K562 (cell line): ENCODE results near the gene ZNHIT2. TPM values are rescaled to one million over a fixed set of nuclear protein-coding genes. Genes with fewer than 3 reads are reported as not detected.

Experiments
- ATAC-seq: fragments of 200-7000 bp; cut with Tn5 transposase; 3 replicates; pipeline ENCODE4 v1.9.1; 2020; ENCODE audit warnings: moderate library complexity
- BruUV-seq: library from RNA; stranded (reverse); fragments of 400-500 nt; replicated peaks from 2 replicates; lab custom pipeline; 2021; lab: Mats Ljungman, UMichigan
- CTCF ChIA-PET: fragments of 300-600 bp; formaldehyde crosslinking; extraction: SDS; loops from one replicate; lab custom pipeline; 2021; ENCODE audit warnings: low intra/inter-chr PET ratio; lab: Yijun Ruan, JAX
- POLR2A ChIA-PET: fragments of 300-600, 350-650 bp; sonication (Branson Sonifier 250); formaldehyde crosslinking; extraction: SDS; loops from one replicate; lab custom pipeline; 2021; ENCODE audit warnings: antibody characterized with exemption, inconsistent platforms; lab: Yijun Ruan, JAX
- DNase-seq, 4 experiments: peaks; one replicate each; pipeline versions ENCODE4 v3.0.0 to v3.0.0-alpha.2; 2011 to 2018; ENCODE audit warnings: low spot score in 3 of 4, mixed read lengths in 3 of 4; ENCODE audit errors: extremely low read depth in 1 of 4
- FAIRE-seq: peaks from 2 replicates; lab custom pipeline; 2011; peaks lifted over from hg19 to GRCh38; lab: Jason Lieb, UNC
- H2AFZ ChIP-seq: 2 replicates; pipeline ENCODE4 v1.6.0; 2011; ENCODE audit warnings: low read depth, low read length, control low read depth, inconsistent platforms
- H3K27ac ChIP-seq: fragments of 200-600 bp; 3 replicates; pipeline ENCODE4 v1.8.0; 2011; ENCODE audit warnings: low read depth, mild to moderate bottlenecking, control low read depth, inconsistent platforms, low read length, moderate library complexity, mixed read lengths; ENCODE audit errors: extremely low read depth
- H3K27me3 ChIP-seq, 2 experiments: fragments of 300-600 bp in 1 of 2; 2 replicates in 1 of 2; 3 replicates in 1 of 2; pipeline versions ENCODE4 v1.6.0 to v1.8.0; 2011; ENCODE audit warnings: inconsistent platforms in 2 of 2, low read length in 2 of 2, mild to moderate bottlenecking in 1 of 2, mixed read lengths in 1 of 2, moderate library complexity in 1 of 2; ENCODE audit not compliant: control insufficient read depth in 2 of 2, insufficient read depth in 2 of 2
- H3K36me3 ChIP-seq: fragments of 300-600 bp; 3 replicates; pipeline ENCODE4 v1.8.0; 2011; ENCODE audit warnings: mild to moderate bottlenecking, low read length, inconsistent platforms; ENCODE audit not compliant: control insufficient read depth, insufficient read depth
- H3K4me1 ChIP-seq, 2 experiments: fragments of 200-600 bp in 1 of 2; replicated peaks in 1 of 2; 2 replicates in 1 of 2; 3 replicates in 1 of 2; pipeline versions ENCODE4 v1.5.1 to v1.8.0; 2011; ENCODE audit warnings: inconsistent platforms in 2 of 2, low read length in 2 of 2, mild to moderate bottlenecking in 1 of 2, mixed read lengths in 1 of 2, moderate library complexity in 1 of 2; ENCODE audit not compliant: control insufficient read depth in 2 of 2, insufficient read depth in 2 of 2
- H3K4me2 ChIP-seq: 2 replicates; pipeline ENCODE4 v1.6.1; 2011; ENCODE audit warnings: low read length, control low read depth, inconsistent platforms, mixed read lengths; ENCODE audit not compliant: insufficient read depth
- H3K4me3 ChIP-seq: fragments of 200-600 bp; sonication (generic), shearing (Covaris generic); 2 replicates; pipeline ENCODE4 v1.5.1; 2016; ENCODE audit warnings: control low read depth, inconsistent platforms
- H3K79me2 ChIP-seq: fragments of 200-600 bp; 3 replicates; pipeline ENCODE4 v1.8.0; 2011; ENCODE audit warnings: low read length, inconsistent platforms; ENCODE audit not compliant: control insufficient read depth, insufficient read depth
- H3K9ac ChIP-seq, 2 experiments: 2 replicates each; pipeline versions ENCODE4 v1.6.0 to v1.6.1; 2011; ENCODE audit warnings: low read depth in 2 of 2, low read length in 2 of 2, control low read depth in 1 of 2, inconsistent platforms in 1 of 2, mild to moderate bottlenecking in 1 of 2, mixed read lengths in 1 of 2; ENCODE audit not compliant: insufficient read depth in 1 of 2
- H3K9me1 ChIP-seq: one replicate; pipeline ENCODE4 v1.6.0; 2011; ENCODE audit warnings: inconsistent platforms, mild to moderate bottlenecking, low read length, moderate library complexity; ENCODE audit not compliant: control insufficient read depth, insufficient read depth
- H3K9me3 ChIP-seq: replicated peaks from 2 replicates; pipeline ENCODE4 v1.5.1; 2011; ENCODE audit warnings: low read depth, low read length, inconsistent platforms; ENCODE audit not compliant: control insufficient read depth, insufficient read depth
- H4K20me1 ChIP-seq: replicated peaks from 2 replicates; pipeline ENCODE4 v1.6.1; 2011; ENCODE audit warnings: low read length, inconsistent platforms, mixed read lengths; ENCODE audit not compliant: control insufficient read depth, insufficient read depth
- ARID1B ChIP-seq: fragments of 450-650 bp; IDR thresholded peaks from 2 replicates; pipeline ENCODE4 v1.6.1; 2016; ENCODE audit warnings: antibody characterized with exemption, mild to moderate bottlenecking, inconsistent platforms
- BRCA1 ChIP-seq, 2 experiments: fragments of 450-650 bp in 1 of 2; sonication (generic) in 1 of 2; formaldehyde crosslinking in 1 of 2; IDR thresholded peaks; 2 replicates each; pipeline versions ENCODE4 v1.5.0 to v1.6.1; 2017 to 2020; ENCODE audit warnings: mild to moderate bottlenecking in 1 of 2, missing genetic modification reagents in 1 of 2
- CHCHD3 ChIP-seq: fragments of 250-450 bp; sonication (Bioruptor Pico); IDR thresholded peaks from 2 replicates; pipeline ENCODE4 v2.1.2; 2022; ENCODE audit warnings: mild to moderate bottlenecking
- ELF1 ChIP-seq: fragments of 200-800 bp; sonication (Bioruptor generic); IDR thresholded peaks from 2 replicates; pipeline ENCODE4 v1.6.1; 2016; ENCODE audit warnings: missing genetic modification characterization, missing compliant biosample characterization
- MITF ChIP-seq: IDR thresholded peaks from 2 replicates; pipeline ENCODE4 v1.6.1; 2014; ENCODE audit warnings: antibody characterized with exemption
- MTA2 ChIP-seq: fragments of 450-650 bp; IDR thresholded peaks from 2 replicates; pipeline ENCODE4 v1.6.1; 2016; ENCODE audit warnings: low read depth
- MYC ChIP-seq, 2 experiments: fragments of 250-450 bp in 1 of 2; sonication (Bioruptor Pico) in 1 of 2; IDR thresholded peaks; 2 replicates each; pipeline versions ENCODE4 v1.5.1 to v1.6.1; 2012 to 2021; ENCODE audit warnings: low read depth in 2 of 2, borderline replicate concordance in 1 of 2, improper control_type of control experiment in 1 of 2, low read length in 1 of 2, mild to moderate bottlenecking in 1 of 2, moderate library complexity in 1 of 2
- NFIC ChIP-seq: fragments of 450-650 bp; IDR thresholded peaks from 2 replicates; pipeline ENCODE4 v1.6.1; 2017; ENCODE audit warnings: mild to moderate bottlenecking, inconsistent platforms
- RB1 ChIP-seq: fragments of 450-650 bp; IDR thresholded peaks from 2 replicates; pipeline ENCODE4 v1.6.1; 2017; ENCODE audit warnings: low read depth, mild to moderate bottlenecking
- SOX6 ChIP-seq: fragments of 450-650 bp; IDR thresholded peaks from 2 replicates; pipeline ENCODE4 v1.6.1; 2014; ENCODE audit warnings: mild to moderate bottlenecking
- SRSF1 ChIP-seq: fragments of 200-400 bp; formaldehyde crosslinking; IDR thresholded peaks from 2 replicates; pipeline ENCODE4 v1.6.1; 2017; ENCODE audit warnings: mild to moderate bottlenecking, low read depth, low read length, moderate library complexity
- STAG1 ChIP-seq: sonication (generic); formaldehyde crosslinking; IDR thresholded peaks from 2 replicates; pipeline ENCODE4 v1.5.0; 2020; ENCODE audit warnings: missing genetic modification reagents, borderline replicate concordance
- TCF7 ChIP-seq: sonication (generic); IDR thresholded peaks from 2 replicates; pipeline ENCODE4 v1.6.1; 2016; ENCODE audit warnings: antibody characterized with exemption, borderline replicate concordance
- ZBTB7A ChIP-seq: IDR thresholded peaks from 2 replicates; pipeline ENCODE4 v1.6.1; 2011; ENCODE audit warnings: low read depth, mild to moderate bottlenecking, low read length, moderate library complexity, borderline replicate concordance; ENCODE audit not compliant: control insufficient read depth
- ZBTB8A ChIP-seq: fragments of 450-650 bp; IDR thresholded peaks from 2 replicates; pipeline ENCODE4 v1.6.1; 2018; ENCODE audit warnings: mild to moderate bottlenecking, moderate library complexity; ENCODE audit not compliant: partially characterized antibody
- ZNF592 ChIP-seq: fragments of 450-650 bp; IDR thresholded peaks from 2 replicates; pipeline ENCODE4 v1.6.1; 2017; ENCODE audit warnings: antibody characterized with exemption, mild to moderate bottlenecking
- WGBS: fragments of 100-300 bp; shearing (Covaris generic); methylation state at CpG from one replicate; pipeline ENCODE4 v1.1.6; 2016; ENCODE audit warnings: low coverage, mixed read lengths; ENCODE audit not compliant: insufficient coverage; ENCODE audit errors: missing lambda C conversion rate; 5-methylcytosine and 5-hydroxymethylcytosine counted together
- in situ Hi-C: fragments of 300-500 bp; cut with MboI; formaldehyde crosslinking; loops from 4 replicates; pipeline ENCODE4 v1.15.0; 2018; ENCODE audit warnings: inconsistent platforms, mixed read lengths
- intact Hi-C: fragments of 100-400 bp; cut with micrococcal nuclease; formaldehyde crosslinking; loops from 2 replicates; pipeline ENCODE4 v1.14.2; 2022
- polyA plus RNA-seq, 8 experiments: library from polyadenylated mRNA; depleted of rRNA in 4 of 8; stranded (reverse) in 5 of 8; unstranded in 3 of 8; fragments of >200 nt; fragmentation: Nextera tagmentation in 2 of 8; fragmentation: Illumina TruSeq in 1 of 8; extraction: Ambion mirVana in 2 of 8; extraction: Trizol in 1 of 8; gene quantifications; 2 replicates each; pipeline versions ENCODE4 v1.2.1 to v1.2.3, GENCODE V29; 2011 to 2014; ENCODE audit warnings: inconsistent platforms in 1 of 8, missing spikeins in 1 of 8
- total RNA-seq, 7 experiments: library from RNA; depleted of rRNA in 6 of 7; stranded (reverse); fragments of >200 nt in 6 of 7; fragmentation: Illumina TruSeq in 2 of 7; extraction: Trizol in 2 of 7; gene quantifications; 2 replicates each; pipeline versions ENCODE4 v1.2.1 to v1.2.3, GENCODE V29; 2011 to 2021; ENCODE audit warnings: low replicate concordance in 1 of 7

Gene ZNHIT2
- total and polyA plus RNA-seq, 9 of the 15 experiments (the other 6 are each of a cell fraction or from before 2014, with no cell fraction given) = 0.08 to 39.0 (median 2.5) TPM

- intact Hi-C loops (no loop called here), in situ Hi-C loops (no loop called here)
- Histone ChIP-seq H3K4me1 (peaks cover 2 to 10% of the 10 kb centered on the region in 2 experiments; a peak in 3 of 5 replicates), H3K27ac (no peak overlapping the region), H3K9me3 (no peaks in the 10 kb centered on the region), H3K36me3 (peaks cover 35% of the 10 kb centered on the region), H3K4me3 (no peak overlapping the region), H2AFZ (no peak overlapping the region), H3K9me1 (no peaks in the 10 kb centered on the region), H3K79me2 (peaks cover 1% of the 10 kb centered on the region; the same call in 2 of the 3 replicates), H4K20me1 (no peaks in the 10 kb centered on the region), H3K9ac (peak overlapping the region in 1 of 2 experiments; percentile 59; a peak in 1 of 4 replicates), H3K27me3 (no peaks in the 10 kb centered on the region), H3K4me2 (no peak overlapping the region)
- BruUV-seq = no TSS peak
- FAIRE-seq (no peak), DNase-seq (no peak), ATAC-seq (no peak)
- CTCF ChIA-PET = no interaction called here
- WGBS = 85% methylated on average over 4 of the region's 4 CpGs
- POLR2A ChIA-PET = interaction anchor here (0.8 to 1.6 kb wide), 6 partner anchors 14 to 408 kb away, joined by 3 to 6 read pairs (median 3); partner anchors contain the start of gene MALAT1
- TF ChIP-seq ZBTB7A (no peak), ARID1B (no peak), SOX6 (no peak), CHCHD3 (CRISPR knock-in tag) (no peak), BRCA1 (IDR thresholded peaks at IDR 0.05) (no peak), BRCA1 (CRISPR knock-in tag; IDR thresholded peaks at IDR 0.05) (no peak), MTA2 (no peak), ZNF592 (no peak), NFIC (no peak), RB1 (no peak), STAG1 (CRISPR knock-in tag) (no peak), MYC (IDR thresholded peaks at IDR 0.05; ENCODE audit: low read depth, low read length) (no peak), MYC (CRISPR knock-in tag; IDR thresholded peaks at IDR 0.05; ENCODE audit: borderline replicate concordance, low read depth) (no peak), SRSF1 (no peak), TCF7 (no peak), ELF1 (tag) (no peak), ZBTB8A (no peak), MITF (no peak)
Measured at GRCh38 chr11:65090628-65091027, 26.9 kb downstream of the ZNHIT2 start.
